LNCAP (cell line): ENCODE results near the gene CYFIP2.
A peak's percentile ranks its signal among the peaks of the same experiment; 100 is the strongest.

Source experiments
- TF ChIP-seq, protein P1 (sequence below): fragments of 450-650 bp; IDR thresholded peaks from 2 replicates; pipeline ENCODE4 v1.5.1; 2017; ENCODE audit warnings: mild to moderate bottlenecking

The CYFIP2 gene

DNA sequence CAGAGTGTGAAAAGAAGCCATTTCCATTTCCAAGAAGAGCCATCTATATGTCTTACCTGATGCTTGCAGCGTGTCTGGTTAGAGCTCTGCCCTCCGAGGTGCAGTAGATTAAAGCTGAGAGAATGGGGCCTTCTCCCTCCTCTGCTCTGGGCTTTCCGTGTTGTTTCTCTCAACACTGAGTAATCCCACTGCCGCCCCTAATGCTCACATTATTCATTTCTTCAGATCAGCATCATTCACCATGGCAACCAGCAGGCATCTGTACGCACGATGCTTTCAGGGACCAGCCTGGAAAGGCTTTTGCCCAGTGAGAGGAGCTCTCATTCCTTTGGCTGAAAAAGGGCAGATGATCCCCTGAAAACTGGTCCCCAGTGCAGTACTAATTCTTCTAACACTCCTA lies 79.6 kb downstream of the CYFIP2 start:
- TF ChIP-seq, protein P1, sequence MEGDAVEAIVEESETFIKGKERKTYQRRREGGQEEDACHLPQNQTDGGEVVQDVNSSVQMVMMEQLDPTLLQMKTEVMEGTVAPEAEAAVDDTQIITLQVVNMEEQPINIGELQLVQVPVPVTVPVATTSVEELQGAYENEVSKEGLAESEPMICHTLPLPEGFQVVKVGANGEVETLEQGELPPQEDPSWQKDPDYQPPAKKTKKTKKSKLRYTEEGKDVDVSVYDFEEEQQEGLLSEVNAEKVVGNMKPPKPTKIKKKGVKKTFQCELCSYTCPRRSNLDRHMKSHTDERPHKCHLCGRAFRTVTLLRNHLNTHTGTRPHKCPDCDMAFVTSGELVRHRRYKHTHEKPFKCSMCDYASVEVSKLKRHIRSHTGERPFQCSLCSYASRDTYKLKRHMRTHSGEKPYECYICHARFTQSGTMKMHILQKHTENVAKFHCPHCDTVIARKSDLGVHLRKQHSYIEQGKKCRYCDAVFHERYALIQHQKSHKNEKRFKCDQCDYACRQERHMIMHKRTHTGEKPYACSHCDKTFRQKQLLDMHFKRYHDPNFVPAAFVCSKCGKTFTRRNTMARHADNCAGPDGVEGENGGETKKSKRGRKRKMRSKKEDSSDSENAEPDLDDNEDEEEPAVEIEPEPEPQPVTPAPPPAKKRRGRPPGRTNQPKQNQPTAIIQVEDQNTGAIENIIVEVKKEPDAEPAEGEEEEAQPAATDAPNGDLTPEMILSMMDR, result no peak

DNA sequence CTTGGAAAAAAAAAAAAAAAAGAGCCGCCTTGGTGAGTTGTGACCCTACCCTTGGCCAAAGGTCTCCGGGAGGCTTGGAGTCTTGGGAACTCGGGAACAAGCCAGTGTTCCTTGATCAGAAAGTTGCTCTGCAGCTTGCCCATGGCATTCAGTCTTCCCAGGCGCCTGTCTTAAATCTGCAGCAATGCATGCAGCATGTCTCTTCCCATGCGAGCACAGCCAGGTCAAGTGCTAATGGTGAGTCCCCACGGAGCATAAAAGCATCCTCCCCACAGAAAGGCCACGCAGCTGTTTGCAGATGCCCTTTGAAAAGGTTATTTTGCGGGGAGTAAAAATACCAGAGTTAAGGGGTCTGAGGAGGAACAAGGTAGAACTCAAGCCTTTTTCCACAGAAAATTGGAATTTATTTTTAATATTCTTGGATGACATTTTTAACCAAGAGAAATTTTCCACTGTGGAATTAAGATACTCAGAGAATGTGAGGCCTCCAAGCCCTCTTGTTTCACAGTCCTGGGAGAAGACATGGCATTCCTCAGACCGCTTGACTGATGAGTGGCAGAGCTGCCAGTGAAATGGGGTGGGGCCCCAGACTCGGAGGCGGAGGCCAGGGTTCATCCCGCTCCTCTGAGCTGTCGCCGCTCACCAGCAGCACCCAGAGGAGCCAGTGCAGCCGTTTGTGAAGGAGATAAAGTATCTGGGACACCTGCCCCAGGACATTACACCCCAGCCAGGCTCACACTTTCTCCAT lies 81.6 kb downstream of the CYFIP2 start:
- TF ChIP-seq, protein P1, result no peak

DNA sequence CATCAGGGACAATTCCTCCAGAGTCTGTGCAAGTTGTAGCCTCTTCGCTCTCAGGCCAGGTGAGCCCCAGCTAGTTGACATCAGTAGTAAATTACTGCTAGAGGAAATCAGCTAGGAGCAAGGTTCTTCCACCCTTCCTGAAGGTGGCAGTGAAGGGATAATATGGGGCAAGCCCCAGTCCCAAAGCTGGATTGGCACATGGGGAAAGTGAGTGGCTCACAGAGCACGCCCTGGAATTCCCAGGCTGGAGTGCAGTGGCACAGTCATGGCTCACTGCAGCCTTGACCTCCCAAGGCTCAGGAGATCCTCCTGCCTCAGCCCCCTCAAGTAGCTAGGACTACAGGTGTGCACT lies 82.1 kb downstream of the CYFIP2 start:
- TF ChIP-seq, protein P1, result no peak

DNA sequence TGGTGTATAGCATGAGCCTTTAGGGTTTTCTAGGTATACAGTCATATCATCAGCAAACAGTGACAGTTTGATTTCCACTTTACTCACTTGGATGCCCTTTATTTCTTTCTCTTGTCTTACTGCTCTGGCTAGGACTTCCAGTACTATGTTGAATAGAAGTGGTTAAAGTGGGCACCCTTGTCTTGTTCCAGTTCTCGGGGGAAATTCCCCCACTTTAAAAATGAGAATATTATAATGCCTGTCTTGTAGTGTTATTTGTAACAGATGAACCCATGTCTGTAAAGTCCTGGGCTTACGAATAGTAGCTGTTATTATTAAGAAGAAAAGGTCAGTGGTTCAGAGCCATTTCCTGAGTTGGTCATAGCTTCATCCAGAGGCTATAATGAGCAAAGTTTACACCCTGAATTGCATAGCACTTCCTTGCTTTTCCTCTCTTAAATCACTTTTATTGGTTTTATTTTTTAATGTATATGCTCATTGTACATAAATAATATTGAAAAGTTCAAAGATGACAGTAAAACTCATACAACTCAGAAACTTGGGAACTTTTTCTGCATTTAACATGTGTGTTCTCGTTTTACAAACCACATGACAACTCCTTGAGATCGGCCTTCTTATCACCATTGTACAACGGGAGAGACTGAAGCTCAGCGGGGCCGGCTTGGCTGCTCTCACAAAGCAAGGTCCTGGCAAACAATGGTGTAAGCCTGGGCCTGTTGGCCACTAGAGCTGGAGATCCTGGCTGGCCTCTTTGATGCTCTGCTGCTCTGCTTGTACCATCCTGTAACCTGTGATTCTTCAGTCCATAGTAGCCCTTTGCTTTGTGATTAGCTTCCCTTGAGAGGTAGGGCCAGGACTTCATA lies 85.2 kb downstream of the CYFIP2 start:
- TF ChIP-seq, protein P1, result no peak

DNA sequence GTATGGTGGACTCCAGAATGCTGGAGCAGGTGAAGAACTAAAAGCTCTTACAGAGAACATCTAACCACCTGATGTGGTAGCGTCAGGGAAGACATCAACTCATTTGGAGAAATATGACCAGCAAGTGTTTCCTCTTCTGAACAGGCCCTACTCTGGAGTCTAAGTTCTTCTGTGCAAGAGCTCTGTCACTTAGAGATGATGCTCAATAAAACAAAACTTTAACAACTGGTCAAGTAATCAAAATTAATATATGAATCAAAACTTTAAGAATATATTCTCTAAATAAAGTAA lies 85.8 kb downstream of the CYFIP2 start:
- TF ChIP-seq, protein P1, result no peak

DNA sequence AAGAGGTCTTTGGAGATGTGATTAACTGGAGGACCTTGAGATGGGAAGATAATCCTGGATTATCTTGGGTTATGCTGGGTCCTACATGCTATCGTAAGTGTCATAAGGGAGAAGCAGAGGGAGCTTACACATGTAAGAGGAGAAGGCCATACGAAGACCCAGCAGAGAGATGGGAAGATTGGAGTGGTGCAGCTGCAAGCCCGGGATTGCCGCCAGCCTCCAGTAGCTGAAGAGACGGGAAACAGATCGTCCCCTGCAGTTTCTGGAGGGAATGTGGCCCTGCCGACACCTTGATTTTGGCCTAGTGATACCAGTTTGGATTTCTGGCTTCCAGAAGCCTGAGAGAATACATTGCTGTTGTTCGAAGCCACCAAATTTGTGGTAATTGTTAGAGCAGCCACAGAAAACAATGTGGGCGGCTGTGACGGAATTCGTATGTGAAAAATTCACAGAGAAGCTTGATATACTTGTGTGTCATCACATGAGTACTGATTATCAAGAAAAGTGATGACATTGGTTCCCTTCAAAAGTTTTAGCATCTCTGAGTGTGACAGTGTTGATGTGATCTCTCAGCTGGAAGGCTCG lies 86.9 kb downstream of the CYFIP2 start:
- TF ChIP-seq, protein P1, result no peak

DNA sequence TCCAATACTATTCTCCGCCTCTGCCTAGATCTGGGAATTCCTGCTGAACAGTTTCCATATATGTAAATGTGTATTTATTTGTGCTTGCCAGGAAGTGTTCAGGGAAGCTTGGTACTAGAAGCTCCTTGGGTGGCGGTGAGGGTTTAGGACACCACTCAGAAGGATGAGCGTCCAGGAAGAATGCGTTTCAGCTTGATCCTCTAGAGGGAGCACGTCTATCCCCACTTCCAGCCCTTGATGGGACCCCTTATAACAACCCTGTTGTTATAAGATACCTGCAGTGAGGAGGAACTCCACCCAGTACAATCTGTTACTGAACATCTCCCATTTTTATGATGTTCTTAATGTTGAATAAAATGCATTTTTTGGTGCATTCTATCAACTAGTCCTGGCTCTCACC lies 88.9 kb downstream of the CYFIP2 start:
- TF ChIP-seq, protein P1, result peak; percentile 46
